GM19025 (cell line): ENCODE results near the gene CD151.

Experiments used
- ATAC-seq: cut with Tn5 transposase; IDR thresholded peaks from one replicate; pipeline ENCODE4 v1.9.1; 2021; ENCODE audit warnings: mild to moderate bottlenecking, low read depth, moderate library complexity; ENCODE audit not compliant: unreplicated experiment

The CD151 gene

DNA sequence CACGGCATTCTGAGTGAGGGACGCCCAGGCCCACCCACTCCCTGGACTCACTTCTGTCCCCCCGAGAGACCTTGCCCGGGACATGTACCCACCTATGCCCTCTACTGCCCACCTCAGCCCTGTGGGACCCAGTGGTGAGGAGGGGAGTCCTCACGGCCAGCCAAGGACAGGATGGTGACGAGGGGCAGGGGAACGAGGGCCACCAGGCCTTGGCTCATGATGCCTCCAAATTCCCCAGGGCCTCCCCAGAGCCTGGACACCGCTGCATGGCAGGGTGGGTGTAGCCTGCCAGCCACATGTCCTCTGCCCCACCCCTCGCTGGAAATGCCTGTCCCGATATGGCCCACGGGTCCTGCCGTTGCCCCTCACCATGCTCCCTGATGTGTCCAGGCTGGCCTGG, 36.0 kb downstream of the CD151 start:
- no peak for ATAC-seq

- no peak for ATAC-seq
These were observed 36.8 kb downstream of the CD151 start for GRCh38 chr11:869399-870126.

DNA sequence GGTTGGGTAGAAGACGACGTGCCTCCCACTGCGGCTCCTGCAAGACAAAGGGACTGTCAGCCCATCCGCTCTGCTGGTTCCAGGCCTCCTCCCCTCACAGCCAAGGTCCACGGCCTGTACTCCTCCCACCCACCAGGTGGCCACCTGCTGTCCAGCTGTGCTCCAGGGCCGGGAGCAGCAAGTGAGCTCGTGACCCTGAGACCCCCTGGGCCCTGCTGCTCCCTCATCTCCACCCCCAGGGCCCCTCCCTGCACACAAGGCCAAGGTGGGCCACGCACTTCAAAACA, 37.3 kb downstream of the CD151 start:
- no peak for ATAC-seq

- no peak for ATAC-seq
These were observed 37.7 kb downstream of the CD151 start for GRCh38 chr11:870418-870817.

DNA sequence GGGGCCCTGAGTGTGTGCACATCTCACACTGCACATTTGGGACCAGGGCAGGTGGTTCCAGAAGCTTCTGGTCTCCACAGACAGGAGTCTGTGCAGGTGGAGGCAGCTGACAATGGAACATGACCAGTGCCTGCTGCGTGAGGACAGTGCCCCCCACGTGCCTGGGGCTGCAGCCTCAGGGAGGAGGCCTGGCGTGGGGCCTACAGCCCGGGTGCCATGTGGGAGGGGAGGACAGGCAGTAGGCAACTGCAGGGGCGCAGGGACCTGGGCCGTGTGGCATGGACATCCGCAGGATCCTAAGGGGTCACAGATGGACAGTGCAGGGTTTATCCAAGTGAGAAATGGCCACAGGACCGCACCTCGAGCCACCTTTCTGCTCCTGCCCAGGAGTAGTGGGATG, 38.7 kb downstream of the CD151 start:
- ATAC-seq: no peak

GRCh38 chr11:872799-873198, 40.0 kb downstream of the CD151 start:
- no peak for ATAC-seq

DNA sequence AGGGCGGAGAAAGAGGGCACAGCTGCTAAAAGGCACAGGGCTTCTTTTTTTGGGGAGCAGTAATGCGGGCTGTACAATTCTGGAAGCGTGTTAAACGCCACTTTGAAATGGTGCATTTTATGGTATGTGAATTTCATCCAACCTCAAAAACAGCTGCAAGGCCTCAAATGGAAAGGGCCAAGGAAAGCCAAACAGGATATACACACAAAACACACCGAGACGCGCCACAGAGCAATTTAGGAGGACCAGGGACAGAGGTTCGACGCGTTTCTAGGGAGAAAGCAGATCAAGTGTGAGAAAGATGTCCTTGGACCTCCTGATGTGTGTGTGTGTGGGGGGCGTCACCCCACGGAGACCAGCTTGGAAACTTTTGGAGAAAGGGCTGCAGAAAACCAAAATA, 41.0 kb downstream of the CD151 start:
- no peak for ATAC-seq

DNA sequence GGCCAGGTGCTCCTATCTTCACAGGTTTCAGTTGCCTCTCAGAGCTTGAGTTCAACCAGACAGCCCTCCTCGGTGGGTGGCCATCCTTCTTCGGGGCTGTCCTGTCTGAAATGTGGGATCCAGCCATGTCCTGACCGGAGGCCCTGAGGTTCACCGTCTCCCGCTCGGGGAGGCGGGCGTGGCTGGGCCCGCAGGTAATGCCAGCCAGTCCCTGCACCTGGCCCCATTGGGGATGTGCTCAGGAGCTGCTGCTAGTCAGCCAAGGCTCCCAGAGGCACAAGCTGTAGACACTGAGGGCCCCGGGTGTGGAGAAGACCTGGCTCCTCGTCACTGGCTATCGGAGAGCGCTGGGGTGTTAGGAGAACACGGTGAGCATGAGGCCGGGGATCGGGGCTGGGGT, 42.5 kb downstream of the CD151 start:
- no peak for ATAC-seq

GRCh38 chr11:875769-876301, 43.1 kb downstream of the CD151 start:
- ATAC-seq: no peak

DNA sequence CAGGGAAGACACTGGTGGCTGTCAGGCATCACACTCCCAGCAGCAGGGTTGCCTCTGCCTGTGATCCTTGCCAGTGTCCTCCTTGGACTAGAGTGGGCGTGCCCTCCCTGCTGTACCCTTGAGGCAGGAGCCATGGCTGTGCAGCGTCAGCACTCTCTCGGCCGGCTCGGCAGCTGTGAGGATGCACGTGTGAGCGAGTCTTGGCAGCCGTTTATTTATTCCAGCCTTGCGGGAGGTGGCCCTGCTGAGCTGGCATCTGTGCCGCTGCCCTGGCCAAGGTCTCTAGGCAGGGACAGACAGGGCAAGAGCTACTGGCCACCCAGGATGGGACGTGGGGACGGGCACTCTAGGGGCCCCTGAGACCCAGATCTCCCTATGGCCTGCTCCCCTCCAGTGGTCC, 43.8 kb downstream of the CD151 start:
- ATAC-seq: no peak

DNA sequence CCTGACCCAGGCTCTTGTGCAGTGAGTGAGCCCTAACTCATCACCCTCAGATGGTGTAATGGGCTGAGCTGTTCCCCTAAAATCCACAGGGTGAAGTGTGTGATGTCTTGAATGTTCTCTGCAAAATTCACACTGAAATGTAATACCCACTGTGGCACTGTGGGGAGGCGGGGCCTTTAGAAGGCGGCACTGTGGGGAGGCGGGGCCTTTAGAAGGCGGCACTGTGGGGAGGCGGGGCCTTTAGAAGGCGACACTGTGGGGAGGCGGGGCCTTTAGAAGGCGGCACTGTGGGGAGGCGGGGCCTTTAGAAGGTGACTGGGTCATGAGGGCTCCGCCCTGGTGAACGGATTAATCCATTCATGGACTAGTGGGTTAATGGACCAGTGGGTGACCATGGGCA, 44.8 kb downstream of the CD151 start:
- no peak for ATAC-seq

DNA sequence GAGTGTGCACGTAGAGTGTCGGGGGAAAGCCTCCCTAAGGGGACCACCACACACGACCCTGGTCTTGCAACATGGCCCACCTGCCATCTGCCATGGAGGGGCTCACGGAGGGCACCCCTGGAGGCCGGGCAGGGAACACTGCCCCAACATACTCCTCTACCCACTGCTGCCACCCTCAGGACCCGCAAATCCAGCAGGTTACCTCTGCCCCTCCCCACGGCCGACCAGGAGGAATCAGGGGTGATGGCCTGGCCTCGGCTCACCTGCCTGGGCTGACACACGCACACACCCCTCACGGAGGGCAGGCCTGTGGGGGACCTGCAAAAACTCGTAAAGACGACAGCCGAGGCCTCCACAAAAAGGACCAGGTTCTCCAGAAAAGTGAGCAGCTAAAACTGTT, 47.7 kb downstream of the CD151 start:
- ATAC-seq: no peak

DNA sequence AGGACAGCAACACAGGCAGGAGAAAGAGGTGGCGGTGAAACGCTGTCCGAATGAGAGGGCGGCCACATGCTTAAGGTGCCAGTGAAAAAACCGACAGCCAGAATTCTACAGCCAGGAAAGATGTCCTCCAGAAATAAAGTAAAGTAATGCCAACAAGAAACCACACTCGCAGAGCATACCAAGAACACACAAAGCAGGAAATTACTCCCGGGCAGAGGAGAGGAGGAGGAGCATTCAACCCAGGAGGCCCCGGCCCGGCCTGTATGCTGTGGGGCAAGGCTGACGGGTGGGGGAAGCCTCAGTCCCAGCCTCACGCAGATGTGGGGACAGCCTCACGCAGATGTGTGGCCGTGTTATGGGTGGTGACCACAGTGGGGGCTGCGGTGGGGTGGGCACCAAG, 49.8 kb downstream of the CD151 start:
- ATAC-seq: no peak

GRCh38 chr11:883527-883926, 50.8 kb downstream of the CD151 start:
- no peak for ATAC-seq

GRCh38 chr11:884578-885070, 51.9 kb downstream of the CD151 start:
- no peak for ATAC-seq

DNA sequence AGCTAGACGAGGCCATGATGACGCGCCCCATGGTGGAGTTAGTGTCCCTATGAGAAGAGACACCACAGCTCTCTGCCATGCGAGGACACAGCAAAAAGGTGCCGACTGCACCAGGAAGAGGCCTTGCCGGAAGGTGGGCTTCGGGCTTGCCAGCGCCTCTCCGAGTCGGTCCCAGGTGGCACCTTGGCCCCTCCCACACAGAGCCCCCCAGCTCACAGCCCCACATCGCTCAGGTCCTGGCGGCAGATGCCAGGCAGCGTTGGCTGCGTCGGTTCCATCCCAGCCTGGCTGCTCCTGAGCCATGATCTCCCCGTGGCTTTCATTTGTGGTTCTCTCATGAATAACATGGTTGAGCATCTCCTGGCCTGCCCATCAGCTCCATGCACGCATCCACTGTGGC, 53.8 kb downstream of the CD151 start:
- ATAC-seq: no peak

GRCh38 chr11:887589-887988, 54.8 kb downstream of the CD151 start:
- no peak for ATAC-seq
